ENCODE results near the gene PLEKHS1. TPM values are rescaled to one million over a fixed set of nuclear protein-coding genes. Genes with fewer than 3 reads are reported as not detected.

The PLEKHS1 gene
- total RNA-seq, 1 experiment from 2014 or later, result not detected

- Histone ChIP-seq H4K20me1 (ENCODE audit: control insufficient read depth, insufficient read depth, insufficient read length) (no peaks in the 10 kb centered on the region), H3K56ac (ENCODE audit: insufficient read length, low read depth, low read length) (no peak overlapping the region), H3K23me2 (ENCODE audit: insufficient read length, low read depth, low read length, poor library complexity, severe bottlenecking) (no peaks in the 10 kb centered on the region), H4K8ac (replicated peaks; ENCODE audit: insufficient read length, low read depth, low read length) (no peak overlapping the region), H3K4me1 (ENCODE audit: insufficient read depth, low read length) (peaks cover 11% of the 10 kb centered on the region; the same call in 1 of the 2 replicates), H2AFZ (ENCODE audit: low read length) (peak overlapping the region; percentile 78), H3K27me3 (ENCODE audit: insufficient read depth, low read length) (no peaks in the 10 kb centered on the region), H2BK5ac (ENCODE audit: insufficient read length, low read length) (no peak overlapping the region), H2BK12ac (ENCODE audit: insufficient read length, low read depth, low read length) (no peak overlapping the region), H3K9ac (ENCODE audit: extremely low read depth, insufficient read length, low read length) (no peak overlapping the region), H3K79me2 (ENCODE audit: insufficient read depth, low read length) (no peaks in the 10 kb centered on the region), H3K23ac (ENCODE audit: insufficient read length, low read depth, low read length) (no peak overlapping the region), H3K18ac (ENCODE audit: insufficient read length, low read depth, low read length) (no peak overlapping the region), H4K91ac (ENCODE audit: insufficient read length, low read depth, low read length) (no peak overlapping the region), H3T11ph (ENCODE audit: low read length) (no peak overlapping the region), H2BK20ac (ENCODE audit: low read depth, low read length, poor library complexity, severe bottlenecking) (no peak overlapping the region), H2BK15ac (ENCODE audit: low read depth, low read length) (no peak overlapping the region), H3K79me1 (ENCODE audit: insufficient read depth, low read depth, low read length, poor library complexity, severe bottlenecking) (no peaks in the 10 kb centered on the region), H3K14ac (ENCODE audit: insufficient read depth, low read length) (no peak overlapping the region), H3K4ac (ENCODE audit: low read depth, low read length) (no peak overlapping the region), H2BK120ac (ENCODE audit: low read depth, low read length, poor library complexity, severe bottlenecking) (no peak overlapping the region), H3K9me3 (ENCODE audit: control insufficient read depth, low read depth, low read length) (no peaks in the 10 kb centered on the region), H3K4me2 (ENCODE audit: insufficient read depth, insufficient read length, low read length) (peak overlapping the region; percentile 9), H3K27ac (ENCODE audit: insufficient read length, low read depth, low read length) (no peak overlapping the region), H2AK5ac (ENCODE audit: insufficient read length, low read length) (no peak overlapping the region), H4K5ac (ENCODE audit: insufficient read length, low read depth, low read length) (no peak overlapping the region)
- Mint-ChIP-seq H3K27ac (no peak overlapping the region), H3K9me3 (no peaks in the 10 kb centered on the region), H3K36me3 (ENCODE audit: insufficient read depth in 1 of 3, low read depth in 3 of 3) (peaks cover 0 to 2% (median 0%) of the 10 kb centered on the region in 3 experiments; a peak in 2 of 7 replicates), H3K4me3 (peak overlapping the region in 1 of 2 experiments; percentile 2; a peak in 2 of 5 replicates), H3K4me1 (peaks cover 35 to 42% of the 10 kb centered on the region in 2 experiments), H3K27me3 (ENCODE audit: low read depth) (peaks cover 8% of the 10 kb centered on the region)
- WGBS (ENCODE audit: extremely low coverage, insufficient read length, low lambda C conversion rate), result no CpG with 5 or more reads among the region's 8 CpGs
- TF ChIP-seq, protein P1, sequence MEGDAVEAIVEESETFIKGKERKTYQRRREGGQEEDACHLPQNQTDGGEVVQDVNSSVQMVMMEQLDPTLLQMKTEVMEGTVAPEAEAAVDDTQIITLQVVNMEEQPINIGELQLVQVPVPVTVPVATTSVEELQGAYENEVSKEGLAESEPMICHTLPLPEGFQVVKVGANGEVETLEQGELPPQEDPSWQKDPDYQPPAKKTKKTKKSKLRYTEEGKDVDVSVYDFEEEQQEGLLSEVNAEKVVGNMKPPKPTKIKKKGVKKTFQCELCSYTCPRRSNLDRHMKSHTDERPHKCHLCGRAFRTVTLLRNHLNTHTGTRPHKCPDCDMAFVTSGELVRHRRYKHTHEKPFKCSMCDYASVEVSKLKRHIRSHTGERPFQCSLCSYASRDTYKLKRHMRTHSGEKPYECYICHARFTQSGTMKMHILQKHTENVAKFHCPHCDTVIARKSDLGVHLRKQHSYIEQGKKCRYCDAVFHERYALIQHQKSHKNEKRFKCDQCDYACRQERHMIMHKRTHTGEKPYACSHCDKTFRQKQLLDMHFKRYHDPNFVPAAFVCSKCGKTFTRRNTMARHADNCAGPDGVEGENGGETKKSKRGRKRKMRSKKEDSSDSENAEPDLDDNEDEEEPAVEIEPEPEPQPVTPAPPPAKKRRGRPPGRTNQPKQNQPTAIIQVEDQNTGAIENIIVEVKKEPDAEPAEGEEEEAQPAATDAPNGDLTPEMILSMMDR (conservative IDR thresholded peaks at IDR 0.05), result no peak
- DNase-seq, result peak; percentile 61
These were observed 38.5 kb upstream of the PLEKHS1 start for GRCh38 chr10:113712755-113713639.
